Uterus (tissue), 2 donors: Measurements from ENCODE around the gene MAP1LC3A.

Experiments
- POLR2A ChIP-seq, 2 donors: fragments of 450-650 bp; IDR thresholded peaks; one replicate each; pipeline ENCODE4 v1.6.1; 2016; ENCODE audit warnings: antibody characterized with exemption in 2 of 2, mild to moderate bottlenecking in 1 of 2, moderate library complexity in 1 of 2
- TF ChIP-seq, protein P1 (sequence below), 4 experiments: fragments of 200-600 bp in 2 of 4; fragments of 450-650 bp in 2 of 4; sonication (generic) in 2 of 4; IDR thresholded peaks; one replicate each; pipeline ENCODE4 v1.5.1; 2016 to 2019; ENCODE audit warnings: antibody characterized with exemption in 4 of 4, mild to moderate bottlenecking in 2 of 4, moderate library complexity in 1 of 4

DNA sequence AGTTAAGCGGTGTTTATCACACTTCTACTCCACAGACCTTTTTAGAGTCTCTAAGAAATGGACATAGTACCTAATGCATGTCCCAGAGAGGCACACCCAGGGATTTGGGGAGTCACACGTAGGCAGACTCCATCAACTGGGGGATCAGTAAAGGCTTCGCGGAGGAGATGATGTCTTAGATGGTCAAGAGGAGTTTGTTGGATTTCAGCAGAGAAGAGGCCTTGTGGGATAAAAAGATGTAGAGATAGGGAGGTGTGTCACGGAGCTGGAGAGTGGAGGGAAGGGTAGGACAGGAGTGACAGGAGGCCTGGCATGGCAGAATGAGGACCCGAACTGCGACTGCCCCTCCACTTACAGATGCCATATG, 33.2 kb upstream of the MAP1LC3A start:
- TF ChIP-seq, protein P1, sequence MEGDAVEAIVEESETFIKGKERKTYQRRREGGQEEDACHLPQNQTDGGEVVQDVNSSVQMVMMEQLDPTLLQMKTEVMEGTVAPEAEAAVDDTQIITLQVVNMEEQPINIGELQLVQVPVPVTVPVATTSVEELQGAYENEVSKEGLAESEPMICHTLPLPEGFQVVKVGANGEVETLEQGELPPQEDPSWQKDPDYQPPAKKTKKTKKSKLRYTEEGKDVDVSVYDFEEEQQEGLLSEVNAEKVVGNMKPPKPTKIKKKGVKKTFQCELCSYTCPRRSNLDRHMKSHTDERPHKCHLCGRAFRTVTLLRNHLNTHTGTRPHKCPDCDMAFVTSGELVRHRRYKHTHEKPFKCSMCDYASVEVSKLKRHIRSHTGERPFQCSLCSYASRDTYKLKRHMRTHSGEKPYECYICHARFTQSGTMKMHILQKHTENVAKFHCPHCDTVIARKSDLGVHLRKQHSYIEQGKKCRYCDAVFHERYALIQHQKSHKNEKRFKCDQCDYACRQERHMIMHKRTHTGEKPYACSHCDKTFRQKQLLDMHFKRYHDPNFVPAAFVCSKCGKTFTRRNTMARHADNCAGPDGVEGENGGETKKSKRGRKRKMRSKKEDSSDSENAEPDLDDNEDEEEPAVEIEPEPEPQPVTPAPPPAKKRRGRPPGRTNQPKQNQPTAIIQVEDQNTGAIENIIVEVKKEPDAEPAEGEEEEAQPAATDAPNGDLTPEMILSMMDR (IDR thresholded peaks at IDR 0.05) = no peak
- TF ChIP-seq POLR2A (IDR thresholded peaks at IDR 0.05) = no peak
